ENCODE data around the gene KREMEN2. TPM values are rescaled to one million over a fixed set of nuclear protein-coding genes. Genes with fewer than 3 reads are reported as not detected.

Gene KREMEN2
- total RNA-seq, 1 experiment from 2014 or later: not detected

- no peak overlapping the region for H3K4me3 ChIP-seq
Measured at GRCh38 chr16:2950773-2951172, 13.3 kb upstream of the KREMEN2 start.

GRCh38 chr16:2952679-2953078 is 11.4 kb upstream of the KREMEN2 start:
- peaks cover 35% of the 10 kb centered on the region for H3K27me3 ChIP-seq (replicated peaks)
- no peak overlapping the region for H3K4me3 ChIP-seq
- H3K36me3 ChIP-seq: no peaks in the 10 kb centered on the region
- H3K27ac ChIP-seq: no peak overlapping the region
- no peaks in the 10 kb centered on the region for H3K9me3 ChIP-seq (replicated peaks)
- DNase-seq (ENCODE audit: low read depth in 1 of 2, low spot score in 2 of 2): no peak
- no peaks in the 10 kb centered on the region for H3K4me1 ChIP-seq (replicated peaks)

More at GRCh38 chr16:2950773-2951172, 13.3 kb upstream of the KREMEN2 start:
- H3K36me3 ChIP-seq: no peaks in the 10 kb centered on the region
- H3K4me1 ChIP-seq (replicated peaks): no peaks in the 10 kb centered on the region
- peaks cover 20% of the 10 kb centered on the region for H3K27me3 ChIP-seq (replicated peaks)
- no peak for DNase-seq (ENCODE audit: low read depth in 1 of 2, low spot score in 2 of 2)
- no peak overlapping the region for H3K27ac ChIP-seq
- no peaks in the 10 kb centered on the region for H3K9me3 ChIP-seq (replicated peaks)

- H3K27me3 ChIP-seq (replicated peaks): peaks cover 43% of the 10 kb centered on the region
- H3K27ac ChIP-seq: no peak overlapping the region
- no peak for DNase-seq (ENCODE audit: low read depth in 1 of 2, low spot score in 2 of 2)
- H3K4me1 ChIP-seq (replicated peaks): no peaks in the 10 kb centered on the region
- H3K9me3 ChIP-seq (replicated peaks): no peaks in the 10 kb centered on the region
- no peak overlapping the region for H3K4me3 ChIP-seq
- no peaks in the 10 kb centered on the region for H3K36me3 ChIP-seq
Measured at GRCh38 chr16:2953706-2954627, 10.1 kb upstream of the KREMEN2 start.

- no peaks in the 10 kb centered on the region for H3K9me3 ChIP-seq (replicated peaks)
- DNase-seq (ENCODE audit: low read depth in 1 of 2, low spot score in 2 of 2): no peak
- no peaks in the 10 kb centered on the region for H3K4me1 ChIP-seq (replicated peaks)
- no peaks in the 10 kb centered on the region for H3K36me3 ChIP-seq
- H3K27me3 ChIP-seq (replicated peaks): peaks cover 50% of the 10 kb centered on the region
- H3K4me3 ChIP-seq: no peak overlapping the region
- no peak overlapping the region for H3K27ac ChIP-seq
Measured at GRCh38 chr16:2954656-2955381, 9.3 kb upstream of the KREMEN2 start.

- no peaks in the 10 kb centered on the region for H3K36me3 ChIP-seq
- DNase-seq (ENCODE audit: low read depth in 1 of 2, low spot score in 2 of 2): no peak
- H3K4me1 ChIP-seq (replicated peaks): no peaks in the 10 kb centered on the region
- H3K4me3 ChIP-seq: no peak overlapping the region
- no peaks in the 10 kb centered on the region for H3K9me3 ChIP-seq (replicated peaks)
- H3K27ac ChIP-seq: no peak overlapping the region
- peaks cover 55% of the 10 kb centered on the region for H3K27me3 ChIP-seq (replicated peaks)
Measured at GRCh38 chr16:2955438-2955778, 8.7 kb upstream of the KREMEN2 start.

GRCh38 chr16:2955779-2956578 is 8.1 kb upstream of the KREMEN2 start:
- Histone ChIP-seq H3K36me3 (no peaks in the 10 kb centered on the region), H3K27me3 (replicated peaks) (peaks cover 59% of the 10 kb centered on the region), H3K4me1 (replicated peaks) (no peaks in the 10 kb centered on the region), H3K27ac (no peak overlapping the region), H3K4me3 (no peak overlapping the region), H3K9me3 (replicated peaks) (no peaks in the 10 kb centered on the region)
- DNase-seq (ENCODE audit: low read depth in 1 of 2, low spot score in 2 of 2): no peak

- Histone ChIP-seq H3K4me3 (no peak overlapping the region), H3K27me3 (replicated peaks) (peaks cover 62% of the 10 kb centered on the region), H3K9me3 (replicated peaks) (no peaks in the 10 kb centered on the region), H3K27ac (no peak overlapping the region), H3K4me1 (replicated peaks) (no peaks in the 10 kb centered on the region), H3K36me3 (no peaks in the 10 kb centered on the region)
- no peak for DNase-seq (ENCODE audit: low read depth in 1 of 2, low spot score in 2 of 2)
Measured at GRCh38 chr16:2956579-2956956, 7.5 kb upstream of the KREMEN2 start.

GRCh38 chr16:2959206-2959605 is 4.9 kb upstream of the KREMEN2 start:
- no peak for DNase-seq (ENCODE audit: low read depth in 1 of 2, low spot score in 2 of 2)
- H3K36me3 ChIP-seq: no peaks in the 10 kb centered on the region
- H3K4me3 ChIP-seq: no peak overlapping the region
- peaks cover 8% of the 10 kb centered on the region for H3K4me1 ChIP-seq (replicated peaks)
- H3K27ac ChIP-seq: no peak overlapping the region
- no peaks in the 10 kb centered on the region for H3K9me3 ChIP-seq (replicated peaks)
- peaks cover 80% of the 10 kb centered on the region for H3K27me3 ChIP-seq (replicated peaks)

- peaks cover 80% of the 10 kb centered on the region for H3K27me3 ChIP-seq (replicated peaks)
- peaks cover 14% of the 10 kb centered on the region for H3K4me1 ChIP-seq (replicated peaks)
- H3K9me3 ChIP-seq (replicated peaks): no peaks in the 10 kb centered on the region
- H3K27ac ChIP-seq: no peak overlapping the region
- no peaks in the 10 kb centered on the region for H3K36me3 ChIP-seq
- H3K4me3 ChIP-seq: no peak overlapping the region
- no peak for DNase-seq (ENCODE audit: low read depth in 1 of 2, low spot score in 2 of 2)
Measured at GRCh38 chr16:2960183-2961010, 3.7 kb upstream of the KREMEN2 start.

- peaks cover 69% of the 10 kb centered on the region for H3K27me3 ChIP-seq (replicated peaks)
- no peak overlapping the region for H3K27ac ChIP-seq
- no peaks in the 10 kb centered on the region for H3K9me3 ChIP-seq (replicated peaks)
- DNase-seq (ENCODE audit: low read depth in 1 of 2, low spot score in 2 of 2): no peak
- no peaks in the 10 kb centered on the region for H3K36me3 ChIP-seq
- no peak overlapping the region for H3K4me3 ChIP-seq
- peaks cover 14% of the 10 kb centered on the region for H3K4me1 ChIP-seq (replicated peaks)
Measured at GRCh38 chr16:2962334-2963073, 1.6 kb upstream of the KREMEN2 start.

- H3K9me3 ChIP-seq (replicated peaks): no peaks in the 10 kb centered on the region
- H3K4me3 ChIP-seq: no peak overlapping the region
- no peak for DNase-seq (ENCODE audit: low read depth in 1 of 2, low spot score in 2 of 2)
- H3K4me1 ChIP-seq (replicated peaks): peaks cover 14% of the 10 kb centered on the region
- no peaks in the 10 kb centered on the region for H3K36me3 ChIP-seq
- H3K27me3 ChIP-seq (replicated peaks): peaks cover 63% of the 10 kb centered on the region
- H3K27ac ChIP-seq: no peak overlapping the region
Measured at GRCh38 chr16:2963074-2963722, 877 bp upstream of the KREMEN2 start.
